Muscle layer of duodenum (tissue), 2 donors: ENCODE measurements around the gene TMEM106B.
"Not testable (repeated sequence)": the region's sequence is repeated elsewhere in the genome, so short reads cannot be mapped to it uniquely, and the experiment has no call there.

ENCODE experiments used
- H3K27ac ChIP-seq: one replicate; pipeline ENCODE4 v1.7.0; 2013; ENCODE audit warnings: mild to moderate bottlenecking, low read length
- H3K27me3 ChIP-seq: one replicate; pipeline ENCODE4 v1.7.0; 2013; ENCODE audit warnings: low read depth, mild to moderate bottlenecking, control low read depth, low read length
- H3K36me3 ChIP-seq, 2 donors: one replicate each; pipeline ENCODE4 v1.7.0; 2013; ENCODE audit warnings: low read length in 2 of 2, control low read depth in 1 of 2, mild to moderate bottlenecking in 1 of 2; ENCODE audit not compliant: insufficient read depth in 2 of 2, control insufficient read depth in 1 of 2
- H3K4me1 ChIP-seq, 2 donors: one replicate each; pipeline ENCODE4 v1.7.0; 2013; ENCODE audit warnings: low read length in 2 of 2, mild to moderate bottlenecking in 2 of 2, control low read depth in 1 of 2, moderate library complexity in 1 of 2; ENCODE audit not compliant: insufficient read depth in 2 of 2, control insufficient read depth in 1 of 2
- H3K4me3 ChIP-seq, 2 donors: one replicate each; pipeline ENCODE4 v1.7.0; 2013; ENCODE audit warnings: low read length in 2 of 2, low read depth in 1 of 2, mild to moderate bottlenecking in 1 of 2
- H3K9me3 ChIP-seq, 2 donors: one replicate each; pipeline ENCODE4 v1.7.0; 2013; ENCODE audit warnings: low read length in 2 of 2, control low read depth in 1 of 2, mild to moderate bottlenecking in 1 of 2; ENCODE audit not compliant: control insufficient read depth in 1 of 2
- donor health status: healthy.

TMEM106B gene

GRCh38 chr7:12209221-12209620, 1.9 kb upstream of the TMEM106B start:
- H3K27me3 ChIP-seq: no peaks in the 10 kb centered on the region
- no peak overlapping the region for H3K4me3 ChIP-seq
- H3K4me1 ChIP-seq: peaks cover 0 to 21% of the 10 kb centered on the region in 2 donors
- H3K27ac ChIP-seq: no peak overlapping the region
- H3K9me3 ChIP-seq: no peaks in the 10 kb centered on the region
- H3K36me3 ChIP-seq: no peaks in the 10 kb centered on the region

GRCh38 chr7:12210179-12211053, 678 bp upstream of the TMEM106B start:
- Histone ChIP-seq H3K36me3 (peaks cover 0 to 4% of the 10 kb centered on the region in 2 donors), H3K9me3 (no peaks in the 10 kb centered on the region), H3K4me1 (peaks cover 0 to 21% of the 10 kb centered on the region in 2 donors), H3K27ac (peak overlapping the region; percentile 95), H3K27me3 (no peaks in the 10 kb centered on the region), H3K4me3 (peak overlapping the region; percentile 94 to 96)

DNA sequence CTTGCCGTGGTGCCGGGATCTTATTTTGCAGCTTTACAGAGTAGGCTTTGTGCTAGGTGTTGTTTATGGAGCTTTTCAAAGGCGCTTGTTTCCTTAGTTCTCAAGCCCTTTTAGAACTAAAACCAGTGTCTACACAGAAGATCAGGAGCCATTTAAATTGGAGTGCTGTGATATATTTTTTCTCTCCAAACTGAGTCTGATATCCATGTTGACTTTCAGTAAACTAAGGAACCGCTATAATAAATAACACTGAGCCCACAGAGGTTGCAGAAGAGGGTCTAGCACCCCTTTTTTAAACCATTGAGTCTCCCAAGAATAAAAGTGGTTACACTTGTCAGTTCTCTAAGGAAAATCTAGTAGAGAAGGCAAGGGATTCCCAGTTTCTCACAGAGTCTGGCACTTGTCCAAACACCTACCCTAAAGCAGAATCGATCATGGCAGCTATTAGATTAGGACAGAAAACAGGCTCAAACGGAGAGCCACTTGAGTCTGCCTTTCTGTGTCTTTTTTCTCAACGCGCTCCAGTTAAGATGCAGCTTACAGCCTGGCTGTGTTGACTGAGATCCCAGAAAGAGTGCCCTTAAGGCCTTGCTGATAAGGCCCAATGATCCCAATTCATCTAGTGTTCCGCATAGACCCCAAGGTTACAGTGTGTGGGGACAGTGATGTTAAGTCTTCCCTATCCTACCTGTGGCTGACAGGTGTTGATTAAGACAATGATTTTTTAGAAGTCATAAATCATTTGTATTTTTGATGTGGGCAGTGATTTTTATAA, 804 bp downstream of the TMEM106B start:
- Histone ChIP-seq H3K36me3 (peaks cover 0 to 15% of the 10 kb centered on the region in 2 donors), H3K4me1 (peaks cover 0 to 21% of the 10 kb centered on the region in 2 donors), H3K27me3 (no peaks in the 10 kb centered on the region), H3K9me3 (no peaks in the 10 kb centered on the region), H3K4me3 (peak overlapping the region; percentile 94 to 96), H3K27ac (peak overlapping the region; percentile 95)

GRCh38 chr7:12217311-12217710, 6.2 kb downstream of the TMEM106B start:
- Histone ChIP-seq H3K27me3 (no peaks in the 10 kb centered on the region), H3K27ac (no peak overlapping the region), H3K4me1 (peaks cover 0 to 12% of the 10 kb centered on the region in 2 donors), H3K36me3 (peaks cover 9 to 26% of the 10 kb centered on the region in 2 donors), H3K9me3 (no peaks in the 10 kb centered on the region), H3K4me3 (no peak overlapping the region)

GRCh38 chr7:12220389-12221046, 9.4 kb downstream of the TMEM106B start:
- H3K4me3 ChIP-seq: no peak overlapping the region
- H3K27ac ChIP-seq: no peak overlapping the region
- H3K9me3 ChIP-seq: peaks cover 0 to 4% of the 10 kb centered on the region in 2 donors
- H3K36me3 ChIP-seq: peaks cover 15 to 29% of the 10 kb centered on the region in 2 donors
- no peaks in the 10 kb centered on the region for H3K4me1 ChIP-seq
- no peaks in the 10 kb centered on the region for H3K27me3 ChIP-seq

DNA sequence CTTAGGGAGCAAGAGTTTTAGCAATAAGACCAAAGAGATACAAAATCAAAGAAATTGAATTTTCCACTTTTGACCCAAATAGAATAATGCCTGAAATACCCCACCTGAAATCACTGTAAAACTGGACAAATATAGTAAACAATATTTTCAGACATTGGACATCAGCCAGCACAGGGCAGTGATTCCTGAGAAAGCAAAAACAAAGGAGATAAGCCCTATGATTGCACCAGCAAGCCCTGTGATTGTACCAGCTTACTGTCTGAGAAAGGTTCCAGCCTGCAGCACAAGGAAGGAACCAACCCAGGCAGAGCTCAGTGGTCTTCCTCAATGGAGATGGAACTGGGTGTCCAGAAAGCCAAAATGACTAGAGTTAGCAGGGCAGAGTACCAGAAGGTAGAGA, 10.3 kb downstream of the TMEM106B start:
- Histone ChIP-seq H3K9me3 (peaks cover 0 to 4% of the 10 kb centered on the region in 2 donors), H3K4me3 (no peak overlapping the region), H3K27me3 (no peaks in the 10 kb centered on the region), H3K4me1 (no peaks in the 10 kb centered on the region), H3K36me3 (peaks cover 15 to 20% of the 10 kb centered on the region in 2 donors), H3K27ac (no peak overlapping the region)

DNA sequence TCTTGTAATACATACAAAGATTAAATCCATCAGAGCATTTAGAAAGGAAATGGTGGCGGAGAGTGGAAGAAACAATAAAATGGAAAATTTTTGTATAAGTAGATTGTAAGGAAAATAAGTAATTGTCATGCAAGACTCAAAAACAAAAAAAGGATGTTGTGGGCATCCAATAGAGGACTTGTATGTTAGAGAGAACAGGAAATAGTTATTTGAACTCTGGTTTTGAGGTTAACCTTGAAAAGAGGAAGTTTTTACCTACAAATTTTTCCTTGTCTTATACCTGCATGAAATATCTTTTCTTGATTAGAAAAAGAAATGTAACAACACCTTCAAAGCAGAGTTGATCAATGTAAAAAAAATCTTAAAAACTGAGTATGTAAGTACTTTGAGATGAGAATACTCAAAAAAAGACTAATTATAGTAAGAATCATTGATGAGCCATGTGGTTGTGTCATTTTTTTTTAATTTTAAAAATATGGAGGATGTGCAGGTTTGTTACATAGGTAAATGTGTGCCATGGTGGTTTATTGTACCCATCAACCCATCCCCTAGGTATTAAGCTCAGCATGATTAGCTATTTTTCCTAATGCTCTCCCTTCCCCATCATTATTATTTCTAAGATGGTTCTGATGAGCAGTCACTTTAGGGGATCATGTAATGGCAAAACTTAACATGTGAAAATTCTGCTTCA, 11.9 kb downstream of the TMEM106B start:
- H3K27ac ChIP-seq: no peak overlapping the region
- peaks cover 0 to 4% of the 10 kb centered on the region in 2 donors for H3K9me3 ChIP-seq
- H3K4me1 ChIP-seq: no peaks in the 10 kb centered on the region
- no peak overlapping the region for H3K4me3 ChIP-seq
- H3K27me3 ChIP-seq: no peaks in the 10 kb centered on the region
- H3K36me3 ChIP-seq: peaks cover 15 to 16% of the 10 kb centered on the region in 2 donors

DNA sequence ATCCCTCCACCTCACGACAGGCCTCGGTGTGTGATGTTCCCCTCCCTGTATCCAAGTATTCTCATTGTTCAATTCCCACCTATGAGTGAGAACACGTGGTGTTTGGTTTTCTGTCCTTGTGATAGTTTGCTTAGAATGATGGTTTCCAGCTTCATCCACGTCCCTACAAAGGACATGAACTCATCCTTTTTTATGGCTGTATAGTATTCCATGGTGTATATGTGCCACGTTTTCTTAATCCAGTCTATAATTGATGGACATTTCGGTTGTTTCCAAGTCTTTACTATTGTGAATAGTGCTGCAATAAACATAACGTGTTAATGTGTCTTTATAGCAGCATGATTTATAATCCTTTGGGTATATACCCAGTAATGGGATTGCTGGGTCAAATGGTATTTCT, 13.9 kb downstream of the TMEM106B start:
- H3K27me3 ChIP-seq, H3K27ac ChIP-seq, H3K4me3 ChIP-seq, H3K9me3 ChIP-seq, H3K4me1 ChIP-seq: not testable (repeated sequence)
- H3K36me3 ChIP-seq: peaks cover 9 to 11% of the 10 kb centered on the region in 2 donors

- peaks cover 0 to 4% of the 10 kb centered on the region in 2 donors for H3K9me3 ChIP-seq
- no peaks in the 10 kb centered on the region for H3K27me3 ChIP-seq
- peaks cover 13 to 16% of the 10 kb centered on the region in 2 donors for H3K36me3 ChIP-seq
- no peak overlapping the region for H3K4me3 ChIP-seq
- H3K4me1 ChIP-seq: no peaks in the 10 kb centered on the region
- H3K27ac ChIP-seq: no peak overlapping the region
These were observed 15.7 kb downstream of the TMEM106B start for GRCh38 chr7:12226756-12227155.

- no peak overlapping the region for H3K27ac ChIP-seq
- no peak overlapping the region for H3K4me3 ChIP-seq
- peaks cover 0 to 4% of the 10 kb centered on the region in 2 donors for H3K9me3 ChIP-seq
- no peaks in the 10 kb centered on the region for H3K4me1 ChIP-seq
- no peaks in the 10 kb centered on the region for H3K27me3 ChIP-seq
- peaks cover 13 to 18% of the 10 kb centered on the region in 2 donors for H3K36me3 ChIP-seq
These were observed 16.9 kb downstream of the TMEM106B start for GRCh38 chr7:12228024-12228423.
